HCT116 (cell line): ENCODE results near the gene CLEC16A. TPM values are rescaled to one million over a fixed set of nuclear protein-coding genes. Genes with fewer than 3 reads are reported as not detected.

Experiments used
- ATAC-seq: fragments of 200-7000 bp; cut with Tn5 transposase; 2 replicates; pipeline ENCODE4 v1.9.1; 2020; ENCODE audit warnings: mild to moderate bottlenecking, moderate library complexity
- BruUV-seq: library from RNA; stranded (reverse); fragments of 400-500 nt; replicated peaks from 2 replicates; lab custom pipeline; 2021; lab: Mats Ljungman, UMichigan
- CTCF ChIA-PET: fragments of 300-600 bp; sonication (Branson Sonifier 250); formaldehyde crosslinking; loops from one replicate; lab custom pipeline; 2021; ENCODE audit warnings: antibody characterized with exemption; lab: Charles Lee
- POLR2A ChIA-PET: fragments of 300-600, 350-600 bp; sonication (Branson Sonifier 250); formaldehyde crosslinking; loops from one replicate; lab custom pipeline; 2021; ENCODE audit warnings: antibody characterized with exemption; lab: Charles Lee
- RAD21 ChIA-PET, 2 experiments: fragments of 300-600 bp; sonication (Branson Sonifier 250); formaldehyde crosslinking; loops; one replicate each; lab custom pipeline; 2023; ENCODE audit warnings: low total read pairs in 2 of 2; ENCODE audit not compliant: uncharacterized antibody in 2 of 2, unreplicated experiment in 2 of 2, low non-redundant PET in 1 of 2; lab: Charles Lee
- DNase-seq: peaks from one replicate; pipeline ENCODE4 v3.0.0-alpha.2; 2010; ENCODE audit warnings: low read depth, low spot score
- H2AFZ ChIP-seq: fragments of 200-600 bp; shearing (Covaris generic), sonication (generic); 2 replicates; pipeline ENCODE4 v1.6.1; 2017; ENCODE audit warnings: low read depth, mixed run types, mixed read lengths, antibody characterized with exemption, low read length; ENCODE audit not compliant: poor library complexity, severe bottlenecking
- H3K27ac ChIP-seq: 2 replicates; pipeline ENCODE4 v1.5.1; 2012; ENCODE audit warnings: low read depth, low read length
- H3K27me3 ChIP-seq: fragments of 200-600 bp; sonication (generic); 2 replicates; pipeline ENCODE4 v1.6.1; 2016; ENCODE audit warnings: mixed run types, low read length, mixed read lengths; ENCODE audit not compliant: insufficient read depth
- H3K36me3 ChIP-seq, 2 experiments: fragments of 200-500 bp in 1 of 2; fragments of 200-600 bp in 1 of 2; sonication (Bioruptor generic) in 1 of 2; sonication (generic) in 1 of 2; 2 replicates each; pipeline versions ENCODE4 v1.5.1 to v1.6.1; 2014 to 2016; ENCODE audit warnings: low read length in 2 of 2, inconsistent platforms in 1 of 2, mixed read lengths in 1 of 2, mixed run types in 1 of 2; ENCODE audit not compliant: insufficient read depth in 2 of 2, control insufficient read depth in 1 of 2
- H3K4me1 ChIP-seq, 2 experiments: fragments of 200-600 bp in 1 of 2; sonication (generic) in 1 of 2; 2 replicates each; pipeline versions ENCODE4 v1.5.1 to v1.6.1; 2012 to 2017; ENCODE audit warnings: low read length in 2 of 2, inconsistent platforms in 1 of 2, mild to moderate bottlenecking in 1 of 2, mixed read lengths in 1 of 2, mixed run types in 1 of 2, moderate library complexity in 1 of 2; ENCODE audit not compliant: insufficient read depth in 2 of 2, control insufficient read depth in 1 of 2
- H3K4me2 ChIP-seq: fragments of 200-600 bp; sonication (generic); 2 replicates; pipeline ENCODE4 v1.6.1; 2017; ENCODE audit warnings: mixed run types, low read length, mixed read lengths
- H3K4me3 ChIP-seq, 2 experiments: fragments of 200-600 bp in 1 of 2; sonication (generic) in 1 of 2; replicated peaks in 1 of 2; 2 replicates each; pipeline ENCODE4 v1.5.1; 2011 to 2016; ENCODE audit warnings: low read length in 2 of 2, control low read depth in 1 of 2, low read depth in 1 of 2, mild to moderate bottlenecking in 1 of 2, mixed read lengths in 1 of 2, mixed run types in 1 of 2
- H3K79me2 ChIP-seq: fragments of 200-600 bp; sonication (generic); 2 replicates; pipeline ENCODE4 v1.6.1; 2017; ENCODE audit warnings: mild to moderate bottlenecking, mixed run types, low read length, moderate library complexity, mixed read lengths; ENCODE audit not compliant: insufficient read depth
- H3K9ac ChIP-seq: fragments of 200-600 bp; sonication (generic); 2 replicates; pipeline ENCODE4 v1.6.1; 2016; ENCODE audit warnings: low read length, mixed read lengths
- H3K9me2 ChIP-seq: fragments of 200-600 bp; sonication (generic), shearing (Covaris generic); 2 replicates; pipeline ENCODE4 v1.6.1; 2017; ENCODE audit warnings: mixed run types, mild to moderate bottlenecking, moderate library complexity; ENCODE audit not compliant: insufficient read depth
- H3K9me3 ChIP-seq, 2 experiments: fragments of 200-500 bp in 1 of 2; fragments of 200-600 bp in 1 of 2; sonication (Bioruptor generic) in 1 of 2; sonication (generic) in 1 of 2; 2 replicates each; pipeline ENCODE4 v1.6.1; 2014 to 2017; ENCODE audit warnings: low read length in 2 of 2, mixed read lengths in 2 of 2, inconsistent platforms in 1 of 2, low read depth in 1 of 2, mild to moderate bottlenecking in 1 of 2, mixed run types in 1 of 2, moderate library complexity in 1 of 2; ENCODE audit not compliant: control insufficient read depth in 1 of 2, insufficient read depth in 1 of 2
- H4K20me1 ChIP-seq: fragments of 200-600 bp; sonication (generic), shearing (Covaris generic); 2 replicates; pipeline ENCODE4 v1.6.1; 2017; ENCODE audit warnings: mixed run types, mild to moderate bottlenecking, moderate library complexity; ENCODE audit not compliant: insufficient read depth
- ZBTB33 ChIP-seq: IDR thresholded peaks from 2 replicates; pipeline ENCODE4 v1.6.1; 2011; ENCODE audit warnings: mild to moderate bottlenecking, low read length, moderate library complexity; ENCODE audit not compliant: insufficient replicate concordance; ENCODE audit errors: extremely low read depth
- ZNF274 ChIP-seq: fragments of 200-500 bp; sonication (Bioruptor generic); IDR thresholded peaks from 2 replicates; pipeline ENCODE4 v1.6.1; 2014; ENCODE audit warnings: mild to moderate bottlenecking, low read depth, low read length, inconsistent platforms
- intact Hi-C: fragments of 100-400 bp; cut with micrococcal nuclease; formaldehyde crosslinking; loops from 2 replicates; pipeline ENCODE4 v1.10.0; 2022
- total RNA-seq: library from RNA; stranded (reverse); gene quantifications from one replicate; pipeline ENCODE4 v1.2.1, GENCODE V29; 2021; ENCODE audit not compliant: unreplicated experiment
- TF ChIP-seq, protein P1 (sequence below): IDR thresholded peaks from 2 replicates; pipeline ENCODE4 v1.6.1; 2012
- TF ChIP-seq, protein P2 (sequence below): IDR thresholded peaks from 2 replicates; pipeline ENCODE4 v1.6.1; 2012; ENCODE audit warnings: low read depth

Gene CLEC16A
- total RNA-seq, 1 experiment from 2014 or later = 18.0 TPM

DNA sequence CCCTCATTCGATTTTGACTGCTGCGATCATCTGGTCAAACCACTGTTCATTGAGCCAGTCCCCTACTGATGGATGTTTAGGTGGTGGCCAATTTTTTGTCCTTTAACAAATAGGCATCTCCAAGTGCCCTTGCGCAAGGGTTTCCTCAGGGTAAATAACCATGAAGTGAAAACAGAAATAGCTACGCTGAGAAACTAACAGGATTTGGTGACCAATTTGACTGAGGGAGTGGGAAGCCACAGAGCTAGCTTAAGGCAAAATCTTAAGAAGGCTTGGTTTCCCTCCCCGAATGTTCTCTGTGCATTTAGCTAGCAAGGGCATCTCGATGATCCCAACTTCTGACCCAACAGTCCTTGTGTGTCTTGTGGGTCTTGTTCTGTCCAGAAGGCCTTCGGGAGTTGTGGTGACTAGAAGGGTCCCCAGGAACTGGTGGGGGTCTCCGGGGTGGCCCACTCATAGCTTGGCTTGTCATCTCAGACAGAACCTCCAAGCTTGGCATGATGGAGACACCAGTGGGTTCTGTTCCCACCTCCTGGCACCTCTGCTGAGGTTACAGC is 194.5 kb downstream of the CLEC16A start:
- CTCF ChIA-PET = no interaction called here
- no peaks in the 10 kb centered on the region for H3K9me2 ChIP-seq
- H3K9ac ChIP-seq = no peak overlapping the region
- no peak overlapping the region for H2AFZ ChIP-seq
- no peaks in the 10 kb centered on the region for H3K36me3 ChIP-seq
- H3K27ac ChIP-seq = no peak overlapping the region
- no peak for TF ChIP-seq ZBTB33
- TF ChIP-seq, protein P1, sequence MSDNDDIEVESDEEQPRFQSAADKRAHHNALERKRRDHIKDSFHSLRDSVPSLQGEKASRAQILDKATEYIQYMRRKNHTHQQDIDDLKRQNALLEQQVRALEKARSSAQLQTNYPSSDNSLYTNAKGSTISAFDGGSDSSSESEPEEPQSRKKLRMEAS = no peak
- no peak for TF ChIP-seq ZNF274
- TF ChIP-seq, protein P2, sequence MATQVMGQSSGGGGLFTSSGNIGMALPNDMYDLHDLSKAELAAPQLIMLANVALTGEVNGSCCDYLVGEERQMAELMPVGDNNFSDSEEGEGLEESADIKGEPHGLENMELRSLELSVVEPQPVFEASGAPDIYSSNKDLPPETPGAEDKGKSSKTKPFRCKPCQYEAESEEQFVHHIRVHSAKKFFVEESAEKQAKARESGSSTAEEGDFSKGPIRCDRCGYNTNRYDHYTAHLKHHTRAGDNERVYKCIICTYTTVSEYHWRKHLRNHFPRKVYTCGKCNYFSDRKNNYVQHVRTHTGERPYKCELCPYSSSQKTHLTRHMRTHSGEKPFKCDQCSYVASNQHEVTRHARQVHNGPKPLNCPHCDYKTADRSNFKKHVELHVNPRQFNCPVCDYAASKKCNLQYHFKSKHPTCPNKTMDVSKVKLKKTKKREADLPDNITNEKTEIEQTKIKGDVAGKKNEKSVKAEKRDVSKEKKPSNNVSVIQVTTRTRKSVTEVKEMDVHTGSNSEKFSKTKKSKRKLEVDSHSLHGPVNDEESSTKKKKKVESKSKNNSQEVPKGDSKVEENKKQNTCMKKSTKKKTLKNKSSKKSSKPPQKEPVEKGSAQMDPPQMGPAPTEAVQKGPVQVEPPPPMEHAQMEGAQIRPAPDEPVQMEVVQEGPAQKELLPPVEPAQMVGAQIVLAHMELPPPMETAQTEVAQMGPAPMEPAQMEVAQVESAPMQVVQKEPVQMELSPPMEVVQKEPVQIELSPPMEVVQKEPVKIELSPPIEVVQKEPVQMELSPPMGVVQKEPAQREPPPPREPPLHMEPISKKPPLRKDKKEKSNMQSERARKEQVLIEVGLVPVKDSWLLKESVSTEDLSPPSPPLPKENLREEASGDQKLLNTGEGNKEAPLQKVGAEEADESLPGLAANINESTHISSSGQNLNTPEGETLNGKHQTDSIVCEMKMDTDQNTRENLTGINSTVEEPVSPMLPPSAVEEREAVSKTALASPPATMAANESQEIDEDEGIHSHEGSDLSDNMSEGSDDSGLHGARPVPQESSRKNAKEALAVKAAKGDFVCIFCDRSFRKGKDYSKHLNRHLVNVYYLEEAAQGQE = no peak
- TF ChIP-seq, all 23 proteins: peak for 0
- Histone ChIP-seq H3K27me3 (no peaks in the 10 kb centered on the region), H4K20me1 (no peaks in the 10 kb centered on the region), H3K4me2 (no peak overlapping the region), H3K4me1 (peaks cover 54 to 80% of the 10 kb centered on the region in 2 experiments), H3K9me3 (no peaks in the 10 kb centered on the region), H3K4me3 (no peak overlapping the region), H3K79me2 (no peaks in the 10 kb centered on the region)
- POLR2A ChIA-PET = no interaction called here
- no TSS peak for BruUV-seq
- intact Hi-C loops = no loop called here
- DNase-seq = no peak
- RAD21 ChIA-PET = no interaction called here
- no peak for ATAC-seq
